IMR-90 (cell line): ENCODE measurements around the gene TNS3. TPM values are rescaled to one million over a fixed set of nuclear protein-coding genes. Genes with fewer than 3 reads are reported as not detected.

ENCODE experiments used
- ATAC-seq: fragments of 200-7000 bp; cut with Tn5 transposase; 2 replicates; pipeline ENCODE4 v1.9.1; 2020; ENCODE audit warnings: low read depth, mild to moderate bottlenecking, moderate library complexity
- BruUV-seq: library from RNA; stranded (reverse); fragments of 400-500 nt; replicated peaks from 2 replicates; lab custom pipeline; 2021; lab: Mats Ljungman, UMichigan
- CTCF ChIA-PET: fragments of 300-600 bp; formaldehyde crosslinking; extraction: SDS; loops from one replicate; lab custom pipeline; 2021; ENCODE audit warnings: antibody characterized with exemption; lab: Yijun Ruan, JAX
- POLR2A ChIA-PET: fragments of 300-600 bp; sonication (Branson Sonifier 250); formaldehyde crosslinking; loops from one replicate; lab custom pipeline; 2022; ENCODE audit warnings: antibody characterized with exemption; ENCODE audit not compliant: unreplicated experiment; lab: Charles Lee
- DNase-seq: peaks from one replicate; pipeline ENCODE4 v3.0.0; 2013
- H2AFZ ChIP-seq: replicated peaks from 2 replicates; pipeline ENCODE3; 2013; ENCODE audit warnings: low read length, mild to moderate bottlenecking; ENCODE audit not compliant: poor library complexity
- H2AK5ac ChIP-seq: 2 replicates; pipeline ENCODE4 v1.6.1; 2013; ENCODE audit warnings: low read depth, low read length, inconsistent platforms
- H2AK9ac ChIP-seq: replicated peaks from 2 replicates; pipeline ENCODE3; 2013; ENCODE audit warnings: mild to moderate bottlenecking, low read depth, low read length, moderate library complexity; ENCODE audit not compliant: poor library complexity
- H2BK120ac ChIP-seq: 2 replicates; pipeline ENCODE4 v1.6.1; 2013; ENCODE audit warnings: low read depth, low read length, inconsistent platforms
- H2BK15ac ChIP-seq: 3 replicates; pipeline ENCODE4 v1.6.1; 2013; ENCODE audit warnings: low read depth, low read length, inconsistent platforms
- H2BK20ac ChIP-seq: 2 replicates; pipeline ENCODE4 v1.6.1; 2013; ENCODE audit warnings: low read depth, mild to moderate bottlenecking, inconsistent platforms, low read length, moderate library complexity
- H2BK5ac ChIP-seq: 2 replicates; pipeline ENCODE4 v1.6.1; 2013; ENCODE audit warnings: mild to moderate bottlenecking, low read depth, low read length, inconsistent platforms; ENCODE audit not compliant: poor library complexity, severe bottlenecking
- H3K14ac ChIP-seq: replicated peaks from 2 replicates; pipeline ENCODE4 v1.6.1; 2013; ENCODE audit warnings: low read depth, low read length, inconsistent platforms
- H3K18ac ChIP-seq: 2 replicates; pipeline ENCODE4 v1.6.1; 2013; ENCODE audit warnings: low read depth, low read length, control low read depth
- H3K23ac ChIP-seq: 2 replicates; pipeline ENCODE4 v1.6.1; 2013; ENCODE audit warnings: low read depth, low read length, inconsistent platforms
- H3K27ac ChIP-seq: 2 replicates; pipeline ENCODE4 v1.5.1; 2013; ENCODE audit warnings: mild to moderate bottlenecking, control low read depth, low read length; ENCODE audit not compliant: insufficient read depth
- H3K27me3 ChIP-seq: 2 replicates; pipeline ENCODE4 v1.6.1; 2013; ENCODE audit warnings: low read length; ENCODE audit not compliant: control insufficient read depth, insufficient read depth
- H3K36me3 ChIP-seq: 2 replicates; pipeline ENCODE4 v1.6.1; 2013; ENCODE audit warnings: low read length, mixed read lengths; ENCODE audit not compliant: control insufficient read depth, insufficient read depth
- H3K4ac ChIP-seq: 2 replicates; pipeline ENCODE4 v1.6.1; 2013; ENCODE audit warnings: low read depth, low read length, inconsistent platforms
- H3K4me1 ChIP-seq: 2 replicates; pipeline ENCODE4 v1.6.1; 2013; ENCODE audit warnings: low read length, mixed read lengths; ENCODE audit not compliant: control insufficient read depth, insufficient read depth
- H3K4me2 ChIP-seq: 2 replicates; pipeline ENCODE4 v1.6.1; 2013; ENCODE audit warnings: low read depth, mild to moderate bottlenecking, control low read depth, low read length, moderate library complexity
- H3K4me3 ChIP-seq: 2 replicates; pipeline ENCODE4 v1.5.1; 2013; ENCODE audit warnings: low read depth, mild to moderate bottlenecking, control low read depth, low read length, moderate library complexity; ENCODE audit not compliant: insufficient read depth
- H3K56ac ChIP-seq: 2 replicates; pipeline ENCODE4 v1.6.1; 2013; ENCODE audit warnings: low read length, inconsistent platforms; ENCODE audit not compliant: insufficient read depth; ENCODE audit errors: extremely low read depth
- H3K79me1 ChIP-seq, 2 experiments: 2 replicates each; pipeline ENCODE4 v1.6.1; 2013; ENCODE audit warnings: low read length in 2 of 2, inconsistent platforms in 1 of 2, low read depth in 1 of 2
- H3K9ac ChIP-seq: 2 replicates; pipeline ENCODE4 v1.6.1; 2013; ENCODE audit warnings: low read depth, low read length, control low read depth
- H3K9me1 ChIP-seq: 2 replicates; pipeline ENCODE4 v1.6.1; 2013; ENCODE audit warnings: low read length, inconsistent platforms; ENCODE audit not compliant: insufficient read depth
- H3K9me3 ChIP-seq: 2 replicates; pipeline ENCODE4 v1.6.1; 2013; ENCODE audit warnings: low read length; ENCODE audit not compliant: control insufficient read depth, insufficient read depth
- H4K20me1 ChIP-seq: 2 replicates; pipeline ENCODE4 v1.6.1; 2013; ENCODE audit warnings: low read length, inconsistent platforms; ENCODE audit not compliant: insufficient read depth
- H4K5ac ChIP-seq: 2 replicates; pipeline ENCODE4 v1.6.1; 2013; ENCODE audit warnings: mild to moderate bottlenecking, low read depth, low read length, control low read depth
- H4K8ac ChIP-seq, 2 experiments: 2 replicates each; pipeline ENCODE4 v1.6.1; 2013; ENCODE audit warnings: low read depth in 2 of 2, low read length in 2 of 2, control low read depth in 1 of 2, inconsistent platforms in 1 of 2
- H4K91ac ChIP-seq: 2 replicates; pipeline ENCODE4 v1.6.1; 2013; ENCODE audit warnings: low read depth, low read length, inconsistent platforms; ENCODE audit not compliant: insufficient read depth
- CHD1 ChIP-seq: IDR thresholded peaks from 2 replicates; pipeline ENCODE4 v1.6.1; 2012; ENCODE audit warnings: low read depth, low read length, improper control_type of control experiment
- FOS ChIP-seq: fragments of 150-350 bp; IDR thresholded peaks from 2 replicates; pipeline ENCODE4 v1.6.1; 2016; ENCODE audit warnings: low read depth, low read length
- POLR2A ChIP-seq: IDR thresholded peaks from 2 replicates; pipeline ENCODE4 v1.6.1; 2012; ENCODE audit warnings: mild to moderate bottlenecking, low read depth, low read length
- WGBS, 2 experiments: methylation state at CpG; one replicate each; pipeline versions ENCODE4 v1.1.5 to v1.1.7; 2013; ENCODE audit warnings: missing lambda C conversion rate in 2 of 2; ENCODE audit not compliant: insufficient read length in 1 of 2; ENCODE audit errors: extremely low coverage in 2 of 2; 5-methylcytosine and 5-hydroxymethylcytosine counted together
- dilution Hi-C: fragments of 300-500 bp; cut with HindIII; formaldehyde crosslinking; loops from one replicate; pipeline ENCODE4 v1.14.3; 2018; ENCODE audit warnings: low sequenced_read_pairs; ENCODE audit not compliant: unreplicated experiment
- in situ Hi-C: fragments of 300-500 bp; cut with MboI; formaldehyde crosslinking; loops from 3 replicates; pipeline ENCODE4 v1.14.3; 2019; ENCODE audit warnings: low sequenced_read_pairs, inconsistent platforms, mixed read lengths
- intact Hi-C: fragments of 100-400 bp; cut with micrococcal nuclease; formaldehyde crosslinking; loops from 2 replicates; pipeline ENCODE4 v1.10.0; 2022
- polyA plus RNA-seq, 3 experiments: library from polyadenylated mRNA; depleted of rRNA; stranded (reverse); fragments of >200 nt; gene quantifications; 2 replicates each; pipeline ENCODE4 v1.2.3, GENCODE V29; 2012; ENCODE audit warnings: low replicate concordance in 1 of 3
- total RNA-seq: library from RNA; depleted of rRNA; stranded (reverse); fragments of >200 nt; gene quantifications from 2 replicates; pipeline ENCODE4 v1.2.3, GENCODE V29; 2012

The TNS3 gene
- total and polyA plus RNA-seq, 2 of the 4 experiments (the other 2 are of a cell fraction), result 64.3 to 79.2 TPM

DNA sequence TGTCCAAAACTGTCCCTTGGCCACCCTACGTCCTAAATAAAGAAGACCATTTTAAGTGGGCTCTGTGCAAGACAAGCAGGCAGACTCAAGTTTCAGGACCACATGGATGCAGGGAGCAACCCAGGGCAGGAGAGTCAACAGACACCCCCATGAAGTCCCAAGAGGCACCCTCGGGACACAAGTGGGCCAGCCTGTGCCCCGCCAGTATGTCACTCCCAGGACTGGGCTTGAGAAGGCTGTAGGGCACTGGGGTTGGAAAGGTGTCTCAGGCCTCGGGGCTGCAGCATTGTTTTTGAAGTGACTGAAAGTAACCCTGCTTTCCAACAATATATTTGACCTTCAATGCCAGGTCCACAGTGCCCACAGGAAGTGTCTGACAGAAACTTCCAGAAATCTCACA, 157.4 kb downstream of the TNS3 start:
- POLR2A ChIA-PET, result no interaction called here
- peaks cover 54% of the 10 kb centered on the region for H3K36me3 ChIP-seq
- no peak overlapping the region for H2AK9ac ChIP-seq

More for the DNA sequence above, 157.4 kb downstream of the TNS3 start:
- 96% methylated on average over 3 of the region's 4 CpGs; no CpG with 5 or more reads in 1 of the 2 experiments for WGBS, 2 experiments
- Histone ChIP-seq H3K14ac (no peak overlapping the region), H3K4me2 (no peak overlapping the region), H3K9me3 (0 out of 2 replicates have a peak, but pooled peaks cover 2% of the 10 kb centered on the region), H3K4me3 (no peak overlapping the region), H2BK15ac (no peak overlapping the region), H3K56ac (no peak overlapping the region), H3K9me1 (peaks cover 19% of the 10 kb centered on the region), H3K9ac (no peak overlapping the region), H2AK5ac (no peak overlapping the region), H3K18ac (no peak overlapping the region), H2AFZ (no peak overlapping the region), H2BK20ac (no peak overlapping the region), H2BK120ac (no peak overlapping the region), H3K4ac (no peak overlapping the region), H4K20me1 (peaks cover 23% of the 10 kb centered on the region), H3K79me1 (peaks cover 8 to 69% of the 10 kb centered on the region in 2 experiments; a peak in 2 of 4 replicates), H2BK5ac (no peak overlapping the region), H4K8ac (no peak overlapping the region), H3K4me1 (peaks cover 6% of the 10 kb centered on the region; the same call in 1 of the 2 replicates), H3K23ac (no peak overlapping the region), H3K27ac (no peak overlapping the region), H3K27me3 (no peaks in the 10 kb centered on the region), H4K91ac (no peak overlapping the region), H4K5ac (no peak overlapping the region)
- intact Hi-C loops, result no loop called here
- no peak for TF ChIP-seq FOS
- no peak for TF ChIP-seq CHD1
- TF ChIP-seq POLR2A, result no peak
- ATAC-seq (no peak), DNase-seq (no peak)
- in situ Hi-C loops, result no loop called here
- BruUV-seq, result no TSS peak
- dilution Hi-C loops, result no loop called here
- CTCF ChIA-PET, result no interaction called here
